Heart left ventricle (tissue), 13 donors: ENCODE results near the gene SERTAD4.

Experiments
- POLR2A ChIP-seq, 2 donors: fragments of 450-650 bp; IDR thresholded peaks; one replicate each; pipeline ENCODE4 v1.6.1; 2017; ENCODE audit warnings: antibody characterized with exemption in 2 of 2, mild to moderate bottlenecking in 2 of 2, moderate library complexity in 2 of 2
- TF ChIP-seq, protein P1 (sequence below), 12 donors: fragments of 200-600 bp; sonication (generic) in 4 of 12; IDR thresholded peaks; one replicate each; pipeline versions ENCODE4 v1.5.0 to v1.8.0; 2018 to 2022; ENCODE audit warnings: antibody characterized with exemption in 12 of 12, mild to moderate bottlenecking in 5 of 12
- donor health status: ischemic (EF 13 %, LVEDD 7.1; RV severe dilation, severe dysfunction).
- donor health status: DM: no; HTN: yes; CAD: no.
- donor health status: DM: no; HTN: no; CAD: no.
- donor health status: ischemic (EF 25% LVEDD 6.9; RV normal size, moderate dysfunction).
- donor health status: ischemic (EF 25% LVEDD 5.7; RV mildly dilated, moderate dysfunction).
- donor health status: ischemic (EF 35%, LVEDD 5.7; RV mildly dilated, moderate dysfunction).
- donor health status: nonischemic (EF 11% LVEDD 7.7; RV severe dilation, severe dysfunction).
- donor health status: DM: yes; HTN: yes; CAD: no.
- donor health status: PGD.
- donor health status: ischemic (EF 29% LVEDD 5.4; RV normal size, mild dysfunction).
- donor health status: nonischemic (EF 23%, LVEDD 6.1; RV moderate dilation, normal function).

- no peak for TF ChIP-seq POLR2A (IDR thresholded peaks at IDR 0.05)
- TF ChIP-seq, protein P1, sequence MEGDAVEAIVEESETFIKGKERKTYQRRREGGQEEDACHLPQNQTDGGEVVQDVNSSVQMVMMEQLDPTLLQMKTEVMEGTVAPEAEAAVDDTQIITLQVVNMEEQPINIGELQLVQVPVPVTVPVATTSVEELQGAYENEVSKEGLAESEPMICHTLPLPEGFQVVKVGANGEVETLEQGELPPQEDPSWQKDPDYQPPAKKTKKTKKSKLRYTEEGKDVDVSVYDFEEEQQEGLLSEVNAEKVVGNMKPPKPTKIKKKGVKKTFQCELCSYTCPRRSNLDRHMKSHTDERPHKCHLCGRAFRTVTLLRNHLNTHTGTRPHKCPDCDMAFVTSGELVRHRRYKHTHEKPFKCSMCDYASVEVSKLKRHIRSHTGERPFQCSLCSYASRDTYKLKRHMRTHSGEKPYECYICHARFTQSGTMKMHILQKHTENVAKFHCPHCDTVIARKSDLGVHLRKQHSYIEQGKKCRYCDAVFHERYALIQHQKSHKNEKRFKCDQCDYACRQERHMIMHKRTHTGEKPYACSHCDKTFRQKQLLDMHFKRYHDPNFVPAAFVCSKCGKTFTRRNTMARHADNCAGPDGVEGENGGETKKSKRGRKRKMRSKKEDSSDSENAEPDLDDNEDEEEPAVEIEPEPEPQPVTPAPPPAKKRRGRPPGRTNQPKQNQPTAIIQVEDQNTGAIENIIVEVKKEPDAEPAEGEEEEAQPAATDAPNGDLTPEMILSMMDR (IDR thresholded peaks at IDR 0.05) = no peak
Observed at GRCh38 chr1:210207597-210208450, 24.8 kb upstream of the SERTAD4 start.
